HTERT RPE-1 (cell line): ENCODE measurements around the gene UFD1.

Experiments used
- in situ Hi-C: fragments of 300-500 bp; cut with MboI; formaldehyde crosslinking; loops from 4 replicates; pipeline ENCODE4 v1.14.3; 2020; ENCODE audit warnings: low sequenced_read_pairs

The UFD1 gene

GRCh38 chr22:19497245-19497644 is 18.3 kb upstream of the UFD1 start:
- in situ Hi-C loops: no loop called here

DNA sequence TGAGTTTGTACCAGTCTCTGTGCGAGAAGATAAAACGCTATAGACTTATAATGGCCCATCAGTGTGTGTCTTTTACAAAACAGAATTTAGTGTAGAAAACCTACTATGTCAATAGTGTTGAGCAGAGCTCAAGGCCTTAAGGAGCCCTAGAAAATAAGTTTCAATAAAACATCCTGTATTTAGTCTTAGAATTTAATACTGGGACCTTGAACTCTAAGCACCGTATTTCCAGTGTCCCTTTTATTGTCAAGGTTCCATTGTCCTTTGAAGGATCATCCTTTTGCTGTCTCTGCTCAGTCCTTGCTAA is 17.3 kb upstream of the UFD1 start:
- in situ Hi-C loops: no loop called here

GRCh38 chr22:19495562-19496323 is 16.8 kb upstream of the UFD1 start:
- in situ Hi-C loops: no loop called here

- in situ Hi-C loops: no loop called here
Measured at GRCh38 chr22:19494676-19495173, 15.7 kb upstream of the UFD1 start.

GRCh38 chr22:19494001-19494560 is 15.1 kb upstream of the UFD1 start:
- in situ Hi-C loops: no loop called here

DNA sequence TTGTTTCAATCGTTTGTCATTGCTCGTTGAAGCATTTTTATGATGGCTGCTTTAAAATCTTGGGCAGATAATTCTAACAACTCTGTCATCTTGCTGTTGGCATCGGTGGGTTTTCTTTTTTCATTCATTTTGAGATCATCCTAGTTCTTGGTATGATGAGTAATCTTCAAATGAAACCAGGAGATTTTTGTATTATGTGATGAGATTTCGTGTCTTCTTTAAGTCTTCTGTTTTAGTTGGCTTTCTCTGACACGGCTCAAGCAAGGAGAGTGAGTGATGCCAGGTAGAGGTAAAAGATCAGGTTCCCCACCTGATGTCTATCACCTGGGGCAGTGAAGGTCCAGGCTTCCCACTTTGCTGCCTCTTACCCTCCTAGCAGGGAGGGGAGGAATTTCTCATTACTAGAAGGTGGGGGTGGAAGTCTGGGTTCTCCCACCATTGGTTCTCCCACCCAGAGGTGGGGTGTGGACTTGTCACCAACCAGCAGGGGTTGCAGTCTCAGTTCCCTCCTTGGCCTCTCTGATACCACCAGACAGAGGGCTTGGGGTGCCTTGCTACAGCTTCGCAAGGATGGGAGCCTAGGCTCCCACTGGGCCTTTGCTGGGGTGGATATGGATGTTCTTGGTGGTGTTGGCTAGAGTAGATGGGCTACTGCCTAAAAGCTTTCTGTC is 13.6 kb upstream of the UFD1 start:
- in situ Hi-C loops: no loop called here

- in situ Hi-C loops: no loop called here
Measured at GRCh38 chr22:19490628-19491230, 11.7 kb upstream of the UFD1 start.

DNA sequence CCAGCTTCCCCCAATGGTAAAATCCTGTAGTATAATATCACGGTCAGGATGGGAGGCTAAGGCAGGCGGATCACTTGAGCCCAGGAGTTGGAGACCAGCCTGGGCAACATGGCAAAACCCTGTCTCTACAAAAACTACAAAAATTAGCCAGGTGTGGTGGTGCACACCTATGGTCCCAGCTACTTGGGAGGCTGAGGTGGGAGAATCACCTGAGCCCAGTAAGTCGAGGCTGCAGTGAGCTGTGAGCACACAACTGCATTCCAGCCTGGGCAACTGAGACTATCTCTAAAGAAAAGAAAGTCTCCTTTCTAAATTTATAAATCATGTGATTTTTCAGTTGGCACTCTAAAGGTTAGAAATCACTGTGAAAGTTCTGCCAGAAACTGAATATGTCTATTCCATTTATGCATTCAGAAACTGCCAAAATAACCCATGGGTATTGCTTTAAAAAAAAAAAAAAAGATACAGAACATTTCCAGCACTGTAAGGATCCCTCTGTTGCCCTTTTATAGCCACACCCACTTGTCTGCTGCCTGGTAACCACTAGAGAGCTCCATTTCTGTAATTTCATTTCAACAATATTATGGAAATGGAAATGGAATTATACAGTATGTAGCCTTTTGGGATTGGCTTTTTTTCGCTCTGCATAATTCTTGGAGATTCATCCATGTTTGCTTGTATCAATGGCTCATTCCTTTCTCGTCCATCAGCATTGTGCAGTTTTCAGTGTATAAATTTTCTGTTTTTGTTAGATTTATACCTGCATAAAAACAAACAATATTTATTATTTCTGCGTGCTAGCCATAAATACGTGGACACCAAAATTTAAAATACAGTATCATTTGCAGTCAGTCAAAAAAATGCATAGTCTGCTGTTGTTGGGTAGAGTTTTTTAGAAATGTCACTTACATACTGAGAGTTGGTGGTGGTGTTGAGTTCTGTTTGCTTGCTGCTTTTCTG is 10.2 kb upstream of the UFD1 start:
- in situ Hi-C loops: no loop called here

GRCh38 chr22:19488285-19488684 is 9.3 kb upstream of the UFD1 start:
- in situ Hi-C loops: no loop called here

DNA sequence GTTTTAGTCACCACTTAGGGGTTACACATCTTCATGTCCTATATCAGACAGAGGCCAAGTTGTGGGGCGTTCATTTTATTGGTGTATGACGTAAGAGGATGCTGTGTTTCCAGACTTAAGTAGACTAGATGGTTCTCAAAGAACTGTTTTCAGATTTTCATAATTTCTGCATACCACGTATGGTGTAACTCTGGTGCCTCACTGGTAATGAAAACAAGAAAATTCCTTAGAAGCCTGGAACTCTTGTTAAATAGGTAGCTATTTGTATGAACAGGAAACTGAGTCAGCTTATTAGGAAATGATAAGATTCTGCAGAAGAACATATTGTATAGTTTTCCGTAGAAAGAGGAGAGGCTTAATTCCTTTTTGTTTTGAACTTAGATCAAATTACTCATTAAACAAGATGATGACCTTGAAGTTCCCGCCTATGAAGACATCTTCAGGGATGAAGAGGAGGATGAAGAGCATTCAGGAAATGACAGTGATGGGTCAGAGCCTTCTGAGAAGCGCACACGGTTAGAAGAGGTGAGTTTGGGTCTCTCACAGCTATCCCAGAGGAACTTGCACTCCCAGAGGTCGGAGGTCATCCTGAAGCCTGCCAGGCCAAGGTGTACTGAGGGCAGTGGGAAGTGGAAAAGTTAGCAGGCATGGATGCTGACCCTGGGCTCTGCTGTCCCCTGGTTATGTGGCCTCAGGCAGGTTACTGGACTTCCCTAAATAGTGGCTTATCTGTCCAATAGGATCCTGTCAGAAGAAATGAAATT is 4.7 kb upstream of the UFD1 start:
- in situ Hi-C loops: no loop called here

- in situ Hi-C loops: no loop called here
Measured at GRCh38 chr22:19482297-19482696, 3.3 kb upstream of the UFD1 start.

DNA sequence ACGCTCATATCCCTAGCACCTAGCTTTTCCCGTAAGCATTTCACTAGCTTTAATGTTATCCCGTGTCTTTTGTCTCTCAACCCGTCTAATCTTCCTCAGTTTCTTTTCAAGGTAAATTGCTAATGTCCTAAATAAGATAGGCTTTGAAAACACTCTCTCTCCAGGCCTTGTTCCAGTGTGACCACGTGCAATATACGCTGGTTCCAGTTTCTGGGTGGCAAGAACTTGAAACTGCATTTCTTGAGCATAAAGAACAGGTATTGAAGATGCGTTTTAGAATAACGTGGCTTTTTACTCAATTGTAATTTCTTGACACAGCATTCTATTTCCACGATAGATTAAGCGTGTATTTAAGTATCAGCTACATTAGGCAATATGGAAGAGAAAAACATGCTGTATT is 1.8 kb upstream of the UFD1 start:
- in situ Hi-C loops: no loop called here

DNA sequence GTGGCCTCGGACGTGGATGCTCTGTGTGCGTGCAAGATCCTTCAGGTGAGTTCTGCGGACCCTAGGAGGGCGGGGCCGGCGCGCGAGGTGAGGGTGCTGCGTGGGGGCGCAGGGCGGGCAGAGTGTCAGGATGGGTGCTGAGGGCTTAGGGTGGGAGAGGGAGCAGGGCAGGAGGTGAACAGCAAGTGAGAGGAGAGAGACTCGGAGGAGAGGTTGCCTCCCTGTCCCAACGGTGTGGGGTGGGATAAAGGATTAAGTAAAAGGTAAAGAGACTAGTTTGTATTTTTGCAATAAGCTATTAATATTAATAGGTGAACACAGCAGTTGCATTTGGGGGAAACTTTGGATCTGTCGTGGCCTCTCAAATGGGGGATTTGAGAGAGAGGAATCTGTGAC is 1.2 kb upstream of the UFD1 start:
- in situ Hi-C loops: no loop called here

DNA sequence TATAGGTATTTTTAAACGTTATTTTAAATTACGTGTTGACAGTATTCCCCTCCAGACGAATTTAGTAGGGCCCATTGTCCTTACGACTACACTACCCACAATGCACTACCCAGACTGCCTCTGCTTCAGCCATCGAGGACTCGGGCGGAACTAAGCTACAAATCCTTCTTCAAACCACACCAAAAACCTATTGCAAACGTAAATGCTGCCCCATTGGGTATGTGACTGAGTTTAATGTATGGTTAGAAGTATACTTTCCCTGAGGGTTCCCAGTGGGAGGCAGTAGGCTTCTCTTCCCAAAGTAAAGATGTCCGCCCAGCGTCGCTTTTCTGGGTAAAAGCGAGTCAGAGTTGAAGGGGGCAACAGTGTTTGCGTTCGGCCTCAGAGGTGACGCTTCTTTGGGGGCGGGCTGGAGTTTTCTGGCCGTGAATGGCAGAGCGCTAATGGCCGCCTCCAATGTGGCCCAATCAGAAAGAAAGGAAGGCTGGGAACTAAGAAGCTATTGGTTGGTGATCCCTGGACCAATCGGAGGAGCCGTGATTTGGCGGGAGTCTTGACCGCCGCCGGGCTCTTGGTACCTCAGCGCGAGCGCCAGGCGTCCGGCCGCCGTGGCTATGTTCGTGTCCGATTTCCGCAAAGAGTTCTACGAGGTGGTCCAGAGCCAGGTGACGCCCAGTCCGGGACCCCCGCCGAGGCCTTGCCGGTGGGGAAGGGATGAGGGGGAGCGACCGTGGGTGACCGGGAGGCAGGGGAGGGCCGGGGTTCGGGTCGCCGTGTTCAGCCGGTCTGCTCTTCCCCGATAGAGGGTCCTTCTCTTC is 571 bp upstream of the UFD1 start, which contains the start of gene CDC45:
Gene CDC45 (plus strand): TSS at position 566 of the 818 bp plus-strand sequence. CDS start 49 bp downstream, at position 615.
- in situ Hi-C loops: no loop called here

GRCh38 chr22:19478045-19478900 is 720 bp downstream of the UFD1 start:
- in situ Hi-C loops: no loop called here

DNA sequence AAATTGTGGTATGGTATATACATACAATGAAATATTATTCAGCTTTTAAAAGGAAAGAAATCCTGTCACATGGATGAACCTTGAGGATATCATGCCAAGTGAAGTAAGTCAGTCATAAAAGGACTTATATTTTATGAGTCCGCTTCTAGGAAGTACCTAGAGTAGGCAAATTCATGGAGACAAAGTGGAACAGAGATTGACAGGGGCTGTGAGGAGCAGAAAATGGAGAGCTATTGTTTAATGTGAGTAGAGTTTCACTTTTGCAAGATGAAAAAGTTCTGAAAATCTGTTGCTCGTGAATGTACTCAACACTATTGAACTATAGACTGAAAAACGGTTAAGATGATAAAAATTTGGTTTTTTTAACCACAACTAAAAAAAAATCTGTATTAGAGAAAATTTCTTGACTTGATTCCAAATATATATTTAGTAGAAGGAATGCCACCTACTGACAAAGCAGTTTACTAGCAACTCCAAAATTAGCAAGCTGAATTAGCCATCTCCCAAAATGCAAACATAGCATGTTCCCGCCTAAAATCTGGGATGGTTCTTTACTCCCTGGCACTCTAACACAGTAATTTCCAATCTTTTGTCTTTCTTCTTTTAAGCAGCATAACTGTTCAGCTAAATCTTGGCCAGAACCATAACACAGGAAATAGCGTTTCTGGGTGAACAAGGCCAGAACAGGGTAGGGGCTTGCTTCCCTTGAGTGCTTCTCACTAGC is 1.5 kb downstream of the UFD1 start:
- in situ Hi-C loops: no loop called here

DNA sequence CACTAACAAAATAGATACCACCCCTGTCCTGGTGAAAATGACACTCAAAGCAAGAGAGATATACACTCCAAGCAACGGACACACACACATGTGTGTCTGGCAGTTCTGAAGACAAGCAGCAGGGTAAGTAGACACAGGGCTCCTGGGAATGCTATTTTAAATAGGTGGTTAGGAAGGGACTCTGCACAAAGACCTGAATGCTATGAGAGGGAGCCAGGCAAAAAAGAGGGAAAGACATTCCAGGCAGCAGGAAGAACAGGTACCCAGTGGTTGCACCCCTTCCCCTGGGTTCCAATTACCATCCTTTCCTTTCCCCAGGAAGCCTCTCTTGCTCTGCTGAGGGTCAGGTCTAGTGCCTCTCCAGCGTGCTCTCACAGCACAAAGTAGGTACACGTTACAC is 3.0 kb downstream of the UFD1 start:
- in situ Hi-C loops: no loop called here
